ENCODE data around the gene MTRFR. TPM values are rescaled to one million over a fixed set of nuclear protein-coding genes. Genes with fewer than 3 reads are reported as not detected.

The MTRFR gene
- polyA plus RNA-seq, 10 donors = 10.1 to 16.9 (median 14.3) TPM

DNA sequence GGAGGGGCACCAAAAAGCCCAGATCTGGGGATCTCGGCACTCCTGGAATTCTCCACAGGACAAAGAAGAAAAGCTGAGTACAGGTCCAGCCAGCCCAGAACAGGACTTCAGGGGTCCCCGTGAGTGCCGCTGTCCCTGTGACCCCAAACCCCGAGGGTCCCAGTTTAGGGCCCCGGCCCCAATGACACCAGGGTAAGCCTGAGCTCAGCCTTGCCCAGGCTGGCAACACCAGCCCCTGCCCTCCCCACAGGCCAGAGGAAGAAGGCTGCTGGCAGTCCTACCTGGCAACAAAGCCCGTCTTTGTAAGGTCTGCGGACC, 36.6 kb downstream of the MTRFR start:
- DNase-seq = peak in 1 of 3 donors; percentile 22

DNA sequence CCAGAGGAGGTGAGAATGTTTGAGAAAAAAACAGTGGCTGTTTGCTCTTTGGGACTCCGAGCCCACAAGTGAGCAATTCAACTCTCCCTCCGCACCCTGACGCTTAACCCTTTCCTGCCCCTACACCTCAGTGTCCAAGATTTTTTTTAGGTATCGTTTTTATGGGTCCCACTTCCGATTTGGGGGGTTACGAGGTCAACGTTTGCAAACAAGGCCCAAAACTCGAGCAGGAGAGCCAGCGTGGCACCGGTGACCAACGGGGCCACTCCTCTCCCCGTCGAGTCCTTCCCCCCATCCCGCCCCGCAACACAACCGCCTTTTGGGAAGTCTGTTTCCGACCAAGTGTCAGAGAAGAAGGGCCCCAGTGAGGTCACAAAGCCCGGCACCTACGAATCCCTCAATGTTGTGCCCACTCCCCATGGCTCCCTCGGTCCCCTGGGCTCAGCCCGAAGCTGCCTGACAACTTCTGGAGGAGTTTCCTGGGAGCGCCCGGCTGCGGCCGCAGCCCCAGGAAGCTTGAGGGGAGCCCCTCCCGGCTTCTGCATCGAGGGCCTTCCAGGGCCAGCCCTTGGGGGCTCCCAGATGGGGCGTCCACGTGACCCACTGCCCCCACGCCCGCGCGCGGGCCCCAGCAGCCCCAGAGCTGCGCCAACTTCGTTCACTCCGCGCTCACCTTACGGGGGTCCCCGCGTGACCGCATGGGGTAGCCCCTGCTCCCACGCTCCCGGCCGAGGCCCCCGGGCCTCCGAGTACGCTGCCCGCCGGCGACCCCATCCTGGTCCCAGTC, 37.2 kb downstream of the MTRFR start:
- DNase-seq = peak in 2 of 3 donors; percentile 49 to 76

DNA sequence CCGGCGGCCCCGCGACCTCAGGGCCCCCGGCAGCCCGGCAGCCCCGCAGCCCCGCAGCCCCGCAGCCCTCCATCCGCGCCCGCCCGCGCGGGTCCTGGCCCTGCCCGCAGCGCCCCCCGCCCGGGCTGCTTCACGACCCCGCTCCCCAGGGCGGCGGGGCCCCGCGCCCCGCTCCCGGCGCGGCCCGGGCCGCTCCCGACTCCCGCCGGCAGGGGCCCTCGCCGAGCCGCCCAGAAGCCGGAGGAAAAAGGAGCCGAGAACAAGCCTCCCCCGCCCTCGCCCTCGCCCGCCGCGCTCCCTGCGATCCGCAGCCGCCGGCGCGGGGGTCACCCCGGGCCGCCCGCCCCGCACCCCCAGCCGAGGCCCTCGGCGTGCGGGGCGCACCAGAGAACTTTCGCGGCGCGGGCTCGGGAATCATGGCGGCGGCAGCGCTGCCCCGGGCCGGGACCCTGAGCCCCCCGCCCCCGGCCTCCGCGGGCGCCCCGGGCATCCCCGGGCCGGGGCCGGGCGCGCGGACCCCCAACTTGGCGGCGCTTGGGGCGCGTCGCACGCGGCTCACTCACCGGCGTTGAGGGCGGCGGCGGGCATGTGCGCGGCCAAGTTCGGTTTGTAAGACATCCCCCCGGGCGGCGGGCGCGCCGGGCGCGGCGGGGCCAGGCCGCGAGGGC, 37.9 kb downstream of the MTRFR start:
- DNase-seq = peak; percentile 51 to 82 (median 70)

DNA sequence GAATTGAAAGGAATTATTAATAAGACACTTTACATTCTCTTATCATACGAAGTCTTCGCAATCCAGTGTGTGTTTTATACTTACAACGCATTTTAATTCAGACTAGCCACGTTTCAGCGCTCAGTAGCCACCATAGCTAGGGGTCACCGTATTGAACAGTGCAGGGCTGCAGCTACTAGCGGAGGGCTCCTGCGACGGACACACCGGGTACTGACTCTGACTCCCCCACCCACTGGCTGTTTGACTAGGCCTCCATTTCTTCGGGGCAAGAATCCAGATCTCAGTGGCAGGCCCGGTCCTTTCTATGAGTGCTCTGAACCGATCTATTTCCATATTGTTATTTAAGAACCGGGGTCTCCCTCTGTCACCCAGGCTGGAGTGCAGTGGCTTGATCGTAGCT, 39.9 kb downstream of the MTRFR start:
- no peak for DNase-seq

DNA sequence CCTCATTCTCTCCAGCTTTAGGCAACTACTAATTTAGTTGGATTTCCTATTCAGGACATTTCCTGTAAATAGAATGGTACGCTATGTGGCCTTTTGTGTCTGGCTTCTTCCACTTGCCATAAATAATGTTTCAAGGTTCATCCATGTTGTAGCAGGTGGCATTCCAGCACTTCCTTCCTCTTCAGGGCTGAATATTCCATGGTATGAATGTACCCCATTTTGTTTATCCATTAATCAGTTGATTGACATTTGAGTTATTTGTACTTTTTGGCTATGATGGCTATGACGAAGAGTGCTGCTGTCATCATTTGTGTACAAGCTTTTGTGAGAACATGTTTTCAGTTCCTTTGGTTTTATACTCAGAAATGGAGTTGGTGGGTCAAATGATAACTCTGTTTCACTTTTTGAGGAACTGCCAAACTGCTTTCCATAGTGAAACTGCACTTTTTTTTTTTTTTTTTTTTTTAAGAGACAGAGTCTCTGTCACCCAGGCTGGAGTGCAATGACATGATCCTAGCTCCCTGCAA, 44.9 kb downstream of the MTRFR start:
- DNase-seq = peak in 1 of 3 donors; percentile 23

DNA sequence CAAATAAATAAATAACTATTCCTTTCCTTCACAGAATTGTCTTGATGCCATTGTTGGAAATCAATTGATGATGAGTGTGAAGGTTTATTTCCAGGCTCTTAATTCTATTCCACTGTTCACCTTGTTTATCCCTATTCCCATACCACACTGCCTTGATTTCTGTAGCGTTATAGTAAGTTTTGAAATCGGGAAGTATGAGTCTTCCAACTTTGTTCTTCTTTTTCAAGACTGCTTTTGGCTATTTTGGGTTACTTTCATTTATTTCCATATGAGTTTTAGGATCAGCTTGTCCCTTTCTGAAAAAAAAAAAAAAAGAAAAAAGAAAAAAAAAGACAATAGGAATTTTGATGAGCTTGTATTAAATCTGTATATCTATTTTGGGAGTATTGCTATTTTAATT, 47.7 kb downstream of the MTRFR start:
- no peak for DNase-seq

DNA sequence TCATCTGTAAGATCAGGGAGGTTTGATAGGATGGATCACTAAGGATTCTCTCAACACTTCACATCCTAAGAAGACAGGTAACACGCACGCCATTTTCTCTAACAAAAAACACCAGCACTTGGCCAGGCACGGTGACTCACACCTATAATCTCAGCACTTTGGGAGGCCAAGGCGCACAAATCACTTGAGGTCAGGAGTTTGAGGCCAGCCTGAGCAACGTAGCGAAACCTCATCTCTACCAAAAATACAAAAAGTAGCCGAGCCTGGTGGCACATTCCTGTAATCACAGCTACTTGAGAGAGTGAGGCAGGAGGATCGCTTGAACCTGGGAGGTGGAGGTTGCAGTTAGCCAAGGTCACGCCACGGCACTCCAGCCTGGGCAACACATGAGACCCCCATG, 48.9 kb downstream of the MTRFR start:
- DNase-seq = no peak

DNA sequence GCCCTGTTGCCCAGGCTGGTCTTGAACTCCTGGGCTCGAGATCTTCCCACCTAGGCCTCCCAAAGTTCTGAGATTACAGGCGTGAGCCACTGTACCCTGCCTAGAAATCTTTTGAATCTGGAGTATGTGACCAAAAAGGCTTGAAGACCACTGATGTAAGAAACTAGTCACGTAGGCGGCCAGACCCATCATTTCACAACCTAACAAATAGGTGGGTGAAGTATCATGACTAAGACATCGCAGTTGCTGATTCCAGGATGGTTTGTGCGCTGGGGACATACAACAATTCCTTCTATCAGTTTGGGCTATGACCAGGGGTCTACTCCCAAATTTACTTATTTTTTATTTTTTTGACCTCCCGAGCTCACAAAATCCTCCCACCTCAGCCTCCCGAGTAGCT, 50.2 kb downstream of the MTRFR start:
- DNase-seq = no peak

DNA sequence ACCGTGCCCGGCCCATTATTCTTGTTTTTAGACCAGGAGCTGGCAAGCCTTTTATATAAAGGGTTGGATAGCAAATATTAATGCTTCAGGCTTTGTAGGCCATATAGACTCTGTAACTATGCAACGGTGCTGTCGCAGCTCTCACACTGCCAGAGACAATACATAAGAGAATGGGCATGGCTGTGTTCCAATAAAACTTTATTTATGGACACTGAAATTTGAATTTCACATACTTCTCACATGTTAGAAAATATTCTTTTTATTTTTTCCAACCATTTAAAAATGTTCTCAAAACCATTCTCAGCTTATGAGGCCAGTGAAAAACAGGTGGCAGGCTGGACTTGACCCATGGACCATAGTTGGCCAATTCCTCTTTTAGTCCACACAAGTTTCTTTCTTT, 51.4 kb downstream of the MTRFR start:
- DNase-seq = no peak

DNA sequence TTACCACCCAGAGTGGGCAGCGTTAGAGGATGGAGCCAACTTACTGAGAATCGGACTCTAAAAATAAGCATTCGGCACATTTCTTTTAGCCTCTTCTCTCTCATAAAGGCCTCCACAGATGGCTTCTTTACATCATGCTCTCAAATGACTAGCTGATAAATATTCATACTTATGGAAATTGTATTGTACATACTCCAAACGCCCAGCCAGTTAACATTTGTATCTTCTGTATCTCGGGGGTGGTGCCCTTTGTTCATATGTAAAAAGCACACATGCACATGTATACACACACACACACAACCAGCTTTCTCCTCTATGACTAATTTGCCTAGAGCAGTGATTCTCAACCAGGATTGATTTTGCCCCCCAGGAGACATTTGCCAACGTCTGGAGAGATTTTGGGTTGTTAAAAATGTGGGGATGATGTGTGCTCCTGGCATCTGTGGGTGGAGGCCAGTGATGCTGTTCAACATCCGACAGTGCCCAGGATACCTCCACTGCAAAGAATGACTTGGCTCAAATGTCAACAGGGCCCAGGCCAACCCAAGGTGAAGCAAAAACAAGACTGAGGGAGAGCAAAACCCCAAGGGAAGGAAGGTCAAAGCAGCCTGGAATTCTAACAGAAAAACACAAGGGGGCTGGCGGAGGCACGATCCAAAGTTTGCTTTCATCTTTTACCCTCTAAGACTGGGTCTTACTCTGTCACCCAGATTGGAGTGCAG, 53.6 kb downstream of the MTRFR start:
- DNase-seq = no peak

DNA sequence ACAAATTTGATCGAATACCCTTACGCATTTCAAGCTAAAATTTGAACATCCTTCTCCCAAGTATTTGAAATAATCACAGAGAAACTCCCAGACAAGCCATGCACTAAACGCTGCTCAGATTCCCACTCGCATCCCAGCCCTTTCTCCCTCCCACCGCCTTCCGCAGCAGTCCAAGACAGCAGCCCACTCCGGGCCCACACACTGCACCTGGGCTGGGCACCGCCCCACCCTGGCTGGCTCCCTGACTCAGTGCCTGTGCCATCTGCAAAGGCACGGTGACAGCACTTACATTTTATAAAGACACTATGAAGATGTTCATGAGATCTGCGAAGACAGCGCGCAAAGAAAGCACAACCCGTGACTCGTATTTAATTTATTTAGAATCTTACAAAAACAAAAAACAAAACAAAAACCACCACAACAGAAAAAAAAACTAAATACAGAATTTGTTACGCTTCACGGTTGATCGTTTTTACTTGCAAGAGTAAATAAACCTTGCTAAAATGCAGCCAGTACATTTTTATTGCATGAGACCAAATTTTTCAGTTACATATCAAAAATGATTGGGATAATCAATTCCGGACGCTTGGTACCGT, 55.6 kb downstream of the MTRFR start:
- DNase-seq = no peak

DNA sequence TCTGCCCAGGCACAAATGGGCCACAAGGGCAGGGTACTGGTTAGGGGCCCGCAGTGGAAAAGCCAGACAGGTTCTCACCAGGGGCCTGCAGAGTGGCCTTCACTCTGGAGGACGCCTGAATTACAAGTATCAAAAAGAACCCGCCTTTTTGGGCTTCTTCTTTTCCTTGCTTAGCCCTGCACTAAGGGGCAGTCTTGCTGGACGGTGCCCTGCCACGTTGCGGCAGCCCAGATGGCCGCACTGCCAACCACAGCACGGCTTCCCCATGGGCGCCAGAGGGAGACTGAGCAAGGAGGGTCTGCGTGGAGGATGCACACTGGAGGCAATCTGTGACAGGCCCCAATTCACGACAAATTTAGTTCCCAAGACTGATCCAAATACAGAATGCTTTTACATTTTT, 56.7 kb downstream of the MTRFR start:
- DNase-seq = no peak

DNA sequence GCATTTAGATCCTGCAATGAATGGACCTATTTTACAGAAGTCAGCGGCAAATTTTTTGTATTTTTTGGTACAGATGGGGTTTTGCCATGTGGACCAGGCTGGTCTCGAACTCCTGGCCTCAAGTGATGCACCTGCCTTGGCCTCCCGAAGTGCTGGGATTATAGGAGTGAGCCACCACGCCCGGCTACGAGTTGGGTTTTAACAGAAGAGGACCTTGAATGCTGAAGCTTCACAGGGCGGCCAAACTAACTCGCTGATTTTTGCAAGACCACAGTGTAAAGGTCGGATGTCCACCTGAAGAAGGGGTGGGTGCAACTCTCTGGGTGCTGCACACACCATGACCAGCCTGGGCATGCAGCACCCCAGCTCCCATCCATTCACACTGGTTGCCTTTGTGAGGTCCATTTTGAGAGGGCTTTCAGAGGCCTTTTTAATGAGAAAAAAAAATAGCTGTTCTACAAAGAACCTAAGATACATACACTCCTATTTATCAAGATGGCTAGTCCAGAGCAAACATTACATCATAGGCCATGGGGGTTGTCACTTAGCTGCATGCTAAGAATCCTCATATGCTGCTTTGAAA, 60.0 kb downstream of the MTRFR start:
- DNase-seq = no peak

DNA sequence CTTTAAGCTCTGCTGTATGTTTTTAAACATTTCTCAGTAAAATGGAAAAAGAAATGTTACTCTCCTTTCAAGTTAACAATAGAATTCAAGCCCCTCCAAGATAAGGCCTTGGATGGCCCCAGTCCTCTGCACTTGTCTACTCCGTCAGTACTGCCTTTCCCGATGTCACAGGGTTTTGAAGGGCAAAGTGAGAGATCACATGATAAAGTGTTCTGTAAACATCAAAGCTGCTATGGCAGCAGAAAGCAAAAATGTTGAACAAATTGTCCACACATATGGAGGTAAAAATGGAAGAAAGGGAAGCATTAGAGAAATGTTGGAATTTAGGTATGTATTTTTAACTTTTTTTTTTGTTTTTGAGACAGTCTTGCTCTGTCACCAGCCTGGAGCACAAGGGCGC, 71.9 kb downstream of the MTRFR start:
- no peak for DNase-seq

DNA sequence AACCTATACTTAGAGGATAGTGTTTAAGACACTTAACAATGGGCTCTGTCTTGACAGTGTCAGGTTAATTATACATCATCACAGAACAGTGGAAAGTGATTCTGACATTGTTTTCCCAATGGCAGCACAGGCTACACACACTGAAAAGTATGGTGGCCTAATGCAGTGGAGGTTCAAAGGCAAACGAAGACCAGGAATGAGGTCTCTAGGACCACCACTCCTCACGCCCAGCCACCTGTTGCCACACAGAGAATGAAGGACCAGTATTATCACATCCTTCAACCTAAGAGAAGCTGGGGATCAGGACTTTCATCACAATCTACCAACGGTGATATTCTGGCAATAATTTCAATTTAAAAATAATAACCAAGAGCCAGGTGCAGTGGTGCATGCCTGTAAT, 73.0 kb downstream of the MTRFR start:
- no peak for DNase-seq

Other genes with a start within 250 kb of the MTRFR start
- gene PITPNM2, start 82.3 kb upstream of the MTRFR start, polyA plus RNA-seq (ENCODE audit: insufficient read length in 10 of 10) = 1 to 10 TPM; 3.4 to 6.7 (median 5.6) TPM
- 10 to 100 TPM; 11.9 to 28.3 (median 21.2) TPM for gene MPHOSPH9, start 295 bp upstream of the MTRFR start, polyA plus RNA-seq (ENCODE audit: insufficient read length in 10 of 10)
- 100 to 1,000 TPM; 188 to 232 (median 209) TPM for gene CDK2AP1, start 38.4 kb downstream of the MTRFR start, polyA plus RNA-seq (ENCODE audit: insufficient read length in 10 of 10)
- gene SBNO1, start 131.4 kb downstream of the MTRFR start, polyA plus RNA-seq (ENCODE audit: insufficient read length in 10 of 10) = 10 to 100 TPM; 15.1 to 22.9 (median 18.1) TPM
- 10 to 100 TPM; 23.7 to 42.6 (median 34.1) TPM for gene KMT5A, start 150.7 kb downstream of the MTRFR start, polyA plus RNA-seq (ENCODE audit: insufficient read length in 10 of 10)
- gene RILPL2, start 203.2 kb downstream of the MTRFR start, polyA plus RNA-seq (ENCODE audit: insufficient read length in 10 of 10) = 1 to 10 TPM; 1.1 to 2.1 (median 1.5) TPM
- gene SNRNP35, start 224.7 kb downstream of the MTRFR start, polyA plus RNA-seq (ENCODE audit: insufficient read length in 10 of 10) = 10 to 100 TPM; 24.5 to 30.6 (median 28.6) TPM

All from muscle of back (tissue), 11 donors.